Islet of Langerhans (tissue), 1 donor: ENCODE data around the gene CDKAL1.

ENCODE experiments used
- FAIRE-seq: peaks from one replicate; lab custom pipeline; 2011; peaks lifted over from hg19 to GRCh38; lab: Jason Lieb, UNC

CDKAL1 gene

GRCh38 chr6:21144928-21145327 is 610.7 kb downstream of the CDKAL1 start:
- no peak for FAIRE-seq

GRCh38 chr6:21147995-21148394 is 613.7 kb downstream of the CDKAL1 start:
- FAIRE-seq = no peak

- FAIRE-seq = no peak
Measured at GRCh38 chr6:21149470-21149869, 615.2 kb downstream of the CDKAL1 start.

GRCh38 chr6:21150667-21151066 is 616.4 kb downstream of the CDKAL1 start:
- FAIRE-seq = no peak

- FAIRE-seq = no peak
Measured at GRCh38 chr6:21151119-21151518, 616.9 kb downstream of the CDKAL1 start.

- no peak for FAIRE-seq
Measured at GRCh38 chr6:21151530-21151929, 617.3 kb downstream of the CDKAL1 start.

- FAIRE-seq = no peak
Measured at GRCh38 chr6:21157186-21157929, 623.1 kb downstream of the CDKAL1 start.

- FAIRE-seq = no peak
Measured at GRCh38 chr6:21158149-21158548, 623.9 kb downstream of the CDKAL1 start.

GRCh38 chr6:21158873-21159272 is 624.6 kb downstream of the CDKAL1 start:
- FAIRE-seq = no peak

- FAIRE-seq = no peak
Measured at GRCh38 chr6:21159465-21159864, 625.2 kb downstream of the CDKAL1 start.

- no peak for FAIRE-seq
Measured at GRCh38 chr6:21161707-21162106, 627.5 kb downstream of the CDKAL1 start.

GRCh38 chr6:21163110-21163837 is 629.0 kb downstream of the CDKAL1 start:
- FAIRE-seq = no peak

GRCh38 chr6:21163838-21164180 is 629.6 kb downstream of the CDKAL1 start:
- FAIRE-seq = no peak

- FAIRE-seq = no peak
Measured at GRCh38 chr6:21164768-21165326, 630.6 kb downstream of the CDKAL1 start.

- FAIRE-seq = no peak
Measured at GRCh38 chr6:21166754-21167153, 632.5 kb downstream of the CDKAL1 start.

GRCh38 chr6:21167790-21168189 is 633.5 kb downstream of the CDKAL1 start:
- FAIRE-seq = no peak

- no peak for FAIRE-seq
Measured at GRCh38 chr6:21171801-21172200, 637.5 kb downstream of the CDKAL1 start.

- FAIRE-seq = no peak
Measured at GRCh38 chr6:21173031-21173430, 638.8 kb downstream of the CDKAL1 start.

GRCh38 chr6:21173678-21174077 is 639.4 kb downstream of the CDKAL1 start:
- FAIRE-seq = no peak

GRCh38 chr6:21176197-21176596 is 641.9 kb downstream of the CDKAL1 start:
- FAIRE-seq = no peak

- no peak for FAIRE-seq
Measured at GRCh38 chr6:21180155-21180554, 645.9 kb downstream of the CDKAL1 start.

GRCh38 chr6:21180800-21181337 is 646.6 kb downstream of the CDKAL1 start:
- no peak for FAIRE-seq

GRCh38 chr6:21181866-21182265 is 647.6 kb downstream of the CDKAL1 start:
- FAIRE-seq = no peak
